H9 (cell line): Measurements from ENCODE around the gene ITIH6. TPM values are rescaled to one million over a fixed set of nuclear protein-coding genes. Genes with fewer than 3 reads are reported as not detected.

Experiments
- DNase-seq: peaks from one replicate; pipeline ENCODE4 v3.0.0-alpha.2; 2017
- H2AFZ ChIP-seq: one replicate; pipeline ENCODE4 v1.6.1; 2013; ENCODE audit warnings: mild to moderate bottlenecking, low read length, control low read depth, moderate library complexity
- H2AK5ac ChIP-seq: 2 replicates; pipeline ENCODE4 v1.6.1; 2013; ENCODE audit warnings: low read length, control low read depth, mixed read lengths; ENCODE audit not compliant: insufficient read length
- H2BK120ac ChIP-seq: one replicate; pipeline ENCODE4 v1.6.1; 2013; ENCODE audit warnings: low read depth, mild to moderate bottlenecking, low read length, control low read depth, inconsistent platforms; ENCODE audit not compliant: poor library complexity, severe bottlenecking
- H2BK12ac ChIP-seq: 2 replicates; pipeline ENCODE4 v1.6.1; 2013; ENCODE audit warnings: low read length, control low read depth, mixed read lengths, low read depth; ENCODE audit not compliant: insufficient read length
- H2BK15ac ChIP-seq: 2 replicates; pipeline ENCODE4 v1.6.1; 2013; ENCODE audit warnings: low read depth, low read length, control low read depth
- H2BK20ac ChIP-seq: one replicate; pipeline ENCODE4 v1.6.1; 2013; ENCODE audit warnings: low read depth, mild to moderate bottlenecking, low read length, control low read depth, inconsistent platforms; ENCODE audit not compliant: poor library complexity, severe bottlenecking
- H2BK5ac ChIP-seq: 2 replicates; pipeline ENCODE4 v1.6.1; 2013; ENCODE audit warnings: low read length, control low read depth, mixed read lengths; ENCODE audit not compliant: insufficient read length
- H3K14ac ChIP-seq: 2 replicates; pipeline ENCODE4 v1.6.1; 2013; ENCODE audit warnings: low read length, control low read depth; ENCODE audit not compliant: insufficient read depth
- H3K18ac ChIP-seq: 2 replicates; pipeline ENCODE4 v1.6.1; 2013; ENCODE audit warnings: low read depth, mild to moderate bottlenecking, mixed read lengths, low read length, control low read depth; ENCODE audit not compliant: insufficient read length
- H3K23ac ChIP-seq: 2 replicates; pipeline ENCODE4 v1.6.1; 2013; ENCODE audit warnings: low read length, control low read depth, mixed read lengths, low read depth; ENCODE audit not compliant: insufficient read length
- H3K23me2 ChIP-seq: 2 replicates; pipeline ENCODE4 v1.6.1; 2013; ENCODE audit warnings: low read depth, mild to moderate bottlenecking, mixed read lengths, low read length, control low read depth; ENCODE audit not compliant: insufficient read length, poor library complexity, severe bottlenecking
- H3K27ac ChIP-seq: 2 replicates; pipeline ENCODE4 v1.5.1; 2013; ENCODE audit warnings: low read length, control low read depth, mixed read lengths, low read depth; ENCODE audit not compliant: insufficient read length
- H3K27me3 ChIP-seq: 2 replicates; pipeline ENCODE4 v1.6.1; 2013; ENCODE audit warnings: low read length, control low read depth, inconsistent platforms; ENCODE audit not compliant: insufficient read depth
- H3K4ac ChIP-seq: 2 replicates; pipeline ENCODE4 v1.6.1; 2013; ENCODE audit warnings: low read depth, mild to moderate bottlenecking, control low read depth, inconsistent platforms, low read length, moderate library complexity
- H3K4me1 ChIP-seq: 2 replicates; pipeline ENCODE4 v1.6.1; 2013; ENCODE audit warnings: low read length, control low read depth, inconsistent platforms; ENCODE audit not compliant: insufficient read depth
- H3K4me2 ChIP-seq: 2 replicates; pipeline ENCODE4 v1.6.1; 2013; ENCODE audit warnings: low read length, control low read depth, mixed read lengths; ENCODE audit not compliant: insufficient read length, insufficient read depth
- H3K56ac ChIP-seq: 2 replicates; pipeline ENCODE4 v1.6.1; 2013; ENCODE audit warnings: low read depth, mild to moderate bottlenecking, mixed read lengths, low read length, control low read depth; ENCODE audit not compliant: insufficient read length
- H3K79me1 ChIP-seq: 2 replicates; pipeline ENCODE4 v1.6.1; 2013; ENCODE audit warnings: low read depth, mild to moderate bottlenecking, moderate library complexity, low read length, control low read depth, inconsistent platforms; ENCODE audit not compliant: insufficient read depth, poor library complexity, severe bottlenecking
- H3K79me2 ChIP-seq: 2 replicates; pipeline ENCODE4 v1.6.1; 2013; ENCODE audit warnings: low read length, control low read depth, inconsistent platforms; ENCODE audit not compliant: insufficient read depth
- H3K9ac ChIP-seq: 2 replicates; pipeline ENCODE4 v1.6.1; 2013; ENCODE audit warnings: low read length, control low read depth, mixed read lengths; ENCODE audit not compliant: insufficient read length; ENCODE audit errors: extremely low read depth
- H3K9me3 ChIP-seq: one replicate; pipeline ENCODE4 v1.6.1; 2013; ENCODE audit warnings: low read depth, low read length, inconsistent platforms; ENCODE audit not compliant: control insufficient read depth
- H3T11ph ChIP-seq: one replicate; pipeline ENCODE4 v1.6.1; 2013; ENCODE audit warnings: mild to moderate bottlenecking, low read length, control low read depth, inconsistent platforms
- H4K20me1 ChIP-seq: one replicate; pipeline ENCODE4 v1.6.1; 2013; ENCODE audit not compliant: control insufficient read depth, insufficient read length, insufficient read depth
- H4K5ac ChIP-seq: 2 replicates; pipeline ENCODE4 v1.6.1; 2013; ENCODE audit warnings: low read depth, mild to moderate bottlenecking, mixed read lengths, low read length, control low read depth; ENCODE audit not compliant: insufficient read length
- H4K8ac ChIP-seq: replicated peaks from 2 replicates; pipeline ENCODE4 v1.6.1; 2013; ENCODE audit warnings: low read length, control low read depth, mixed read lengths, low read depth; ENCODE audit not compliant: insufficient read length
- H4K91ac ChIP-seq: 2 replicates; pipeline ENCODE4 v1.6.1; 2013; ENCODE audit warnings: low read depth, mild to moderate bottlenecking, moderate library complexity, mixed read lengths, low read length, control low read depth; ENCODE audit not compliant: insufficient read length
- H3K27ac Mint-ChIP-seq, 3 experiments: 2 replicates in 2 of 3; 3 replicates in 1 of 3; pipeline ENCODE4 v1.8.0; 2020 to 2021; ENCODE audit warnings: mixed read lengths in 3 of 3, mild to moderate bottlenecking in 1 of 3, moderate library complexity in 1 of 3
- H3K27me3 Mint-ChIP-seq: 2 replicates; pipeline ENCODE4 v1.8.0; 2021; ENCODE audit warnings: low read depth, mild to moderate bottlenecking, moderate library complexity, mixed read lengths
- H3K36me3 Mint-ChIP-seq, 3 experiments: 2 replicates in 2 of 3; 3 replicates in 1 of 3; pipeline ENCODE4 v1.8.0; 2020 to 2021; ENCODE audit warnings: low read depth in 3 of 3, mixed read lengths in 3 of 3; ENCODE audit not compliant: insufficient read depth in 1 of 3
- H3K4me1 Mint-ChIP-seq, 2 experiments: 2 replicates each; pipeline ENCODE4 v1.8.0; 2020; ENCODE audit warnings: mixed read lengths in 2 of 2
- H3K4me3 Mint-ChIP-seq, 2 experiments: 2 replicates in 1 of 2; 3 replicates in 1 of 2; pipeline ENCODE4 v1.8.0; 2020 to 2021; ENCODE audit warnings: mild to moderate bottlenecking in 2 of 2, mixed read lengths in 2 of 2, moderate library complexity in 1 of 2
- H3K9me3 Mint-ChIP-seq, 2 experiments: 2 replicates in 1 of 2; 3 replicates in 1 of 2; pipeline ENCODE4 v1.8.0; 2020; ENCODE audit warnings: mild to moderate bottlenecking in 2 of 2, mixed read lengths in 2 of 2, moderate library complexity in 1 of 2
- CTCF ChIP-seq: fragments of 200-600 bp; sonication (generic); conservative IDR thresholded peaks from 3 replicates; pipeline ENCODE4 v1.8.0; 2021; ENCODE audit warnings: antibody characterized with exemption, mild to moderate bottlenecking
- WGBS: extraction: QIAGEN DNeasy Blood & Tissue Kit; methylation state at CpG from one replicate; pipeline ENCODE4 v1.1.7; 2013; ENCODE audit warnings: missing lambda C conversion rate, low lambda C conversion rate, mixed read lengths; ENCODE audit not compliant: insufficient read length; ENCODE audit errors: extremely low coverage; 5-methylcytosine and 5-hydroxymethylcytosine counted together
- total RNA-seq: library from RNA; stranded (reverse); gene quantifications from 2 replicates; pipeline ENCODE4 v1.2.1, GENCODE V29; 2021

ITIH6 gene
- total RNA-seq, 1 experiment from 2014 or later = not detected

- Histone ChIP-seq H3K79me2 (no peaks in the 10 kb centered on the region), H3T11ph (no peak overlapping the region), H2BK15ac (no peak overlapping the region), H3K4me1 (no peaks in the 10 kb centered on the region), H4K8ac (no peak overlapping the region), H2BK12ac (no peak overlapping the region), H2AK5ac (no peak overlapping the region), H3K23ac (no peak overlapping the region), H4K5ac (no peak overlapping the region), H2AFZ (no peak overlapping the region), H3K14ac (no peak overlapping the region), H2BK20ac (no peak overlapping the region), H3K23me2 (no peaks in the 10 kb centered on the region), H4K20me1 (no peaks in the 10 kb centered on the region), H3K27me3 (no peaks in the 10 kb centered on the region), H3K4ac (no peak overlapping the region), H3K18ac (no peak overlapping the region), H3K4me2 (no peak overlapping the region), H3K27ac (no peak overlapping the region), H2BK5ac (no peak overlapping the region), H3K79me1 (no peaks in the 10 kb centered on the region), H3K9me3 (peaks cover 18% of the 10 kb centered on the region), H4K91ac (no peak overlapping the region), H3K9ac (no peak overlapping the region), H3K56ac (no peak overlapping the region), H2BK120ac (no peak overlapping the region)
- Mint-ChIP-seq H3K4me1 (peaks cover 0 to 4% of the 10 kb centered on the region in 2 experiments; a peak in 1 of 4 replicates), H3K36me3 (peaks cover 0 to 4% (median 0%) of the 10 kb centered on the region in 3 experiments; a peak in 4 of 7 replicates), H3K4me3 (no peak overlapping the region), H3K9me3 (peaks cover 71 to 78% of the 10 kb centered on the region in 2 experiments), H3K27me3 (peaks cover 1% of the 10 kb centered on the region), H3K27ac (no peak overlapping the region)
- TF ChIP-seq CTCF = peak; percentile 59
- DNase-seq = peak; percentile 40
- no CpG with 5 or more reads among the region's 4 CpGs for WGBS
These were observed 12.2 kb downstream of the ITIH6 start for GRCh38 chrX:54785901-54786300.
